ENCODE data around the gene RBCK1. TPM values are rescaled to one million over a fixed set of nuclear protein-coding genes. Genes with fewer than 3 reads are reported as not detected.
A peak's percentile ranks its signal among the peaks of the same experiment; 100 is the strongest.

Gene RBCK1
- total and polyA plus RNA-seq, 9 of the 15 experiments (the other 6 are each of a cell fraction or from before 2014, with no cell fraction given), result 5.9 to 59.3 (median 26.5) TPM

GRCh38 chr20:407133-407952, 756 bp upstream of the RBCK1 start (continued):
- TF ChIP-seq, protein P1, sequence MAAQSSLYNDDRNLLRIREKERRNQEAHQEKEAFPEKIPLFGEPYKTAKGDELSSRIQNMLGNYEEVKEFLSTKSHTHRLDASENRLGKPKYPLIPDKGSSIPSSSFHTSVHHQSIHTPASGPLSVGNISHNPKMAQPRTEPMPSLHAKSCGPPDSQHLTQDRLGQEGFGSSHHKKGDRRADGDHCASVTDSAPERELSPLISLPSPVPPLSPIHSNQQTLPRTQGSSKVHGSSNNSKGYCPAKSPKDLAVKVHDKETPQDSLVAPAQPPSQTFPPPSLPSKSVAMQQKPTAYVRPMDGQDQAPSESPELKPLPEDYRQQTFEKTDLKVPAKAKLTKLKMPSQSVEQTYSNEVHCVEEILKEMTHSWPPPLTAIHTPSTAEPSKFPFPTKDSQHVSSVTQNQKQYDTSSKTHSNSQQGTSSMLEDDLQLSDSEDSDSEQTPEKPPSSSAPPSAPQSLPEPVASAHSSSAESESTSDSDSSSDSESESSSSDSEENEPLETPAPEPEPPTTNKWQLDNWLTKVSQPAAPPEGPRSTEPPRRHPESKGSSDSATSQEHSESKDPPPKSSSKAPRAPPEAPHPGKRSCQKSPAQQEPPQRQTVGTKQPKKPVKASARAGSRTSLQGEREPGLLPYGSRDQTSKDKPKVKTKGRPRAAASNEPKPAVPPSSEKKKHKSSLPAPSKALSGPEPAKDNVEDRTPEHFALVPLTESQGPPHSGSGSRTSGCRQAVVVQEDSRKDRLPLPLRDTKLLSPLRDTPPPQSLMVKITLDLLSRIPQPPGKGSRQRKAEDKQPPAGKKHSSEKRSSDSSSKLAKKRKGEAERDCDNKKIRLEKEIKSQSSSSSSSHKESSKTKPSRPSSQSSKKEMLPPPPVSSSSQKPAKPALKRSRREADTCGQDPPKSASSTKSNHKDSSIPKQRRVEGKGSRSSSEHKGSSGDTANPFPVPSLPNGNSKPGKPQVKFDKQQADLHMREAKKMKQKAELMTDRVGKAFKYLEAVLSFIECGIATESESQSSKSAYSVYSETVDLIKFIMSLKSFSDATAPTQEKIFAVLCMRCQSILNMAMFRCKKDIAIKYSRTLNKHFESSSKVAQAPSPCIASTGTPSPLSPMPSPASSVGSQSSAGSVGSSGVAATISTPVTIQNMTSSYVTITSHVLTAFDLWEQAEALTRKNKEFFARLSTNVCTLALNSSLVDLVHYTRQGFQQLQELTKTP (IDR thresholded peaks at IDR 0.05; ENCODE audit: low read depth in 1 of 2, partially characterized antibody in 2 of 2), result peak; percentile 72 to 83
- TF ChIP-seq FOXM1 (IDR thresholded peaks at IDR 0.05; ENCODE audit: low read depth) (no peak), FOXM1 (CRISPR knock-in tag; IDR thresholded peaks at IDR 0.05; ENCODE audit: low read depth) (no peak), RBM15 (IDR thresholded peaks at IDR 0.05; ENCODE audit: insufficient read depth, low read length) (no peak), ZNF146 (CRISPR knock-in tag; IDR thresholded peaks at IDR 0.05; ENCODE audit: unreplicated experiment) (no peak), YBX1 (IDR thresholded peaks at IDR 0.05) (no peak), TGIF2 (CRISPR knock-in tag; IDR thresholded peaks at IDR 0.05) (no peak), PKNOX1 (IDR thresholded peaks at IDR 0.05) (peak; percentile 66), FOXK2 (conservative IDR thresholded peaks at IDR 0.05 in 1 of 2, IDR thresholded peaks at IDR 0.05 in 1 of 2; ENCODE audit: low read depth in 2 of 2) (peak in 1 of 2 experiments; percentile 10; a peak in 1 of 4 replicates), ATF2 (CRISPR knock-in tag; IDR thresholded peaks at IDR 0.05) (no peak), MEF2A (IDR thresholded peaks at IDR 0.05; ENCODE audit: control insufficient read depth, low read depth, low read length) (no peak), CREBBP (IDR thresholded peaks at IDR 0.05; ENCODE audit: low read depth, low read length) (no peak), FOSL1 (tag; conservative IDR thresholded peaks at IDR 0.05) (no peak), PHTF2 (CRISPR knock-in tag; IDR thresholded peaks at IDR 0.05) (no peak), GTF2E2 (tag; IDR thresholded peaks at IDR 0.05) (no peak; the same call in 1 of the 2 replicates), DLX4 (CRISPR knock-in tag; IDR thresholded peaks at IDR 0.05) (no peak), ZNF444 (CRISPR knock-in tag; IDR thresholded peaks at IDR 0.05) (no peak), ZNF384 (IDR thresholded peaks at IDR 0.05; ENCODE audit: low read depth, low read length) (no peak; the same call in 1 of the 2 replicates)
- TF ChIP-seq, protein P2, sequence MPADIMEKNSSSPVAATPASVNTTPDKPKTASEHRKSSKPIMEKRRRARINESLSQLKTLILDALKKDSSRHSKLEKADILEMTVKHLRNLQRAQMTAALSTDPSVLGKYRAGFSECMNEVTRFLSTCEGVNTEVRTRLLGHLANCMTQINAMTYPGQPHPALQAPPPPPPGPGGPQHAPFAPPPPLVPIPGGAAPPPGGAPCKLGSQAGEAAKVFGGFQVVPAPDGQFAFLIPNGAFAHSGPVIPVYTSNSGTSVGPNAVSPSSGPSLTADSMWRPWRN (IDR thresholded peaks at IDR 0.05; ENCODE audit: low read depth), result no peak
